ENCODE results near the gene OOSP4A. TPM values are rescaled to one million over a fixed set of nuclear protein-coding genes. Genes with fewer than 3 reads are reported as not detected.

Gene OOSP4A
- total and polyA plus RNA-seq, 4 donors: 0.40 TPM; not detected in 3

Other genes starting within 250 kb of the OOSP4A start
- gene STX3, start 208.7 kb upstream of the OOSP4A start, total RNA-seq: 10 to 100 TPM; 48.1 to 61.5 TPM
- gene STX3, start 208.7 kb upstream of the OOSP4A start, polyA plus RNA-seq: 10 to 100 TPM; 38.9 to 46.0 TPM
- 10 to 100 TPM; 38.2 to 39.4 TPM for gene MRPL16, start 153.3 kb upstream of the OOSP4A start, total RNA-seq
- 10 to 100 TPM; 40.9 to 54.1 TPM for gene MRPL16, start 153.3 kb upstream of the OOSP4A start, polyA plus RNA-seq
- gene CBLIF, start 118.5 kb upstream of the OOSP4A start, total RNA-seq: not detected
- not detected for gene CBLIF, start 118.5 kb upstream of the OOSP4A start, polyA plus RNA-seq
- gene TCN1, start 97.5 kb upstream of the OOSP4A start, total RNA-seq: 1 to 10 TPM; 3.0 to 4.4 TPM
- 1 to 10 TPM in 1 of 2 donors, under 1 TPM in 1; 0.43 to 4.9 TPM for gene TCN1, start 97.5 kb upstream of the OOSP4A start, polyA plus RNA-seq
- gene OOSP3, start 85.3 kb upstream of the OOSP4A start, total RNA-seq: not detected
- under 1 TPM; 0.08 to 0.14 TPM for gene OOSP3, start 85.3 kb upstream of the OOSP4A start, polyA plus RNA-seq
- gene OOSP1, start 25.6 kb upstream of the OOSP4A start, total RNA-seq: not detected
- not detected for gene OOSP1, start 25.6 kb upstream of the OOSP4A start, polyA plus RNA-seq
- gene OOSP4B, start 53.1 kb downstream of the OOSP4A start, total RNA-seq: not detected
- not detected for gene OOSP4B, start 53.1 kb downstream of the OOSP4A start, polyA plus RNA-seq
- gene OOSP2, start 76.4 kb downstream of the OOSP4A start, total RNA-seq: not detected
- not detected for gene OOSP2, start 76.4 kb downstream of the OOSP4A start, polyA plus RNA-seq
- 1 to 10 TPM in 1 of 2 donors, under 1 TPM in 1; 0.25 to 6.6 TPM for gene MS4A3, start 92.6 kb downstream of the OOSP4A start, total RNA-seq
- gene MS4A3, start 92.6 kb downstream of the OOSP4A start, polyA plus RNA-seq: 1 to 10 TPM in 1 of 2 donors, under 1 TPM in 1; 0.20 to 2.6 TPM
- gene MS4A2, start 124.6 kb downstream of the OOSP4A start, total RNA-seq: 1 to 10 TPM in 1 of 2 donors, under 1 TPM in 1; 0.57 to 8.5 TPM
- under 1 TPM; 0.23 to 0.69 TPM for gene MS4A2, start 124.6 kb downstream of the OOSP4A start, polyA plus RNA-seq
- gene MS4A6A, start 219.1 kb downstream of the OOSP4A start, total RNA-seq: 100 to 1,000 TPM in 1 of 2 donors, 10 to 100 TPM in 1; 79.7 to 106 TPM
- gene MS4A6A, start 219.1 kb downstream of the OOSP4A start, polyA plus RNA-seq: 100 to 1,000 TPM in 1 of 2 donors, 10 to 100 TPM in 1; 36.2 to 163 TPM

All from lung (tissue), 4 donors.